Tibial artery (tissue), 4 donors: ENCODE data around the gene PKHD1.

Experiments used
- DNase-seq, 2 donors: peaks; one replicate each; pipeline ENCODE4 v3.0.0-alpha.2; 2019
- H3K27ac ChIP-seq, 2 donors: fragments of 200-600 bp; sonication (generic) in 1 of 2; 1 replicate in 1 of 2; 2 replicates in 1 of 2; pipeline ENCODE4 v1.5.1; 2018 to 2019; ENCODE audit warnings: mild to moderate bottlenecking in 1 of 2
- H3K27me3 ChIP-seq, 2 donors: fragments of 200-600 bp; sonication (generic) in 1 of 2; one replicate each; pipeline versions ENCODE4 v1.5.1 to v1.6.0; 2016 to 2019
- H3K36me3 ChIP-seq, 3 donors: fragments of 200-600 bp; sonication (generic) in 2 of 3; one replicate each; pipeline ENCODE4 v1.5.1; 2016 to 2019; ENCODE audit warnings: mild to moderate bottlenecking in 2 of 3
- H3K4me1 ChIP-seq, 4 donors: fragments of 200-600 bp; sonication (generic) in 2 of 4; 1 replicate in 3 of 4; 2 replicates in 1 of 4; pipeline ENCODE4 v1.5.1; 2016 to 2019
- H3K4me3 ChIP-seq, 2 donors: fragments of 200-600 bp; sonication (generic) in 1 of 2; 1 replicate in 1 of 2; 2 replicates in 1 of 2; pipeline ENCODE4 v1.5.1; 2018 to 2019; ENCODE audit warnings: mild to moderate bottlenecking in 2 of 2
- H3K9me3 ChIP-seq, 3 donors: fragments of 200-600 bp; sonication (generic) in 1 of 3; one replicate each; pipeline ENCODE4 v1.5.1; 2016 to 2019
- intact Hi-C: fragments of 100-400 bp; cut with DNase I; formaldehyde crosslinking; loops from one replicate; pipeline ENCODE4 v1.15.0; 2023; ENCODE audit warnings: low total_unique reads
- TF ChIP-seq, protein P1 (sequence below), 2 experiments: fragments of 200-600 bp in 1 of 2; fragments of 450-650 bp in 1 of 2; IDR thresholded peaks; one replicate each; pipeline ENCODE4 v1.5.1; 2017 to 2019; ENCODE audit warnings: antibody characterized with exemption in 2 of 2, mild to moderate bottlenecking in 1 of 2, moderate library complexity in 1 of 2

The PKHD1 gene

DNA sequence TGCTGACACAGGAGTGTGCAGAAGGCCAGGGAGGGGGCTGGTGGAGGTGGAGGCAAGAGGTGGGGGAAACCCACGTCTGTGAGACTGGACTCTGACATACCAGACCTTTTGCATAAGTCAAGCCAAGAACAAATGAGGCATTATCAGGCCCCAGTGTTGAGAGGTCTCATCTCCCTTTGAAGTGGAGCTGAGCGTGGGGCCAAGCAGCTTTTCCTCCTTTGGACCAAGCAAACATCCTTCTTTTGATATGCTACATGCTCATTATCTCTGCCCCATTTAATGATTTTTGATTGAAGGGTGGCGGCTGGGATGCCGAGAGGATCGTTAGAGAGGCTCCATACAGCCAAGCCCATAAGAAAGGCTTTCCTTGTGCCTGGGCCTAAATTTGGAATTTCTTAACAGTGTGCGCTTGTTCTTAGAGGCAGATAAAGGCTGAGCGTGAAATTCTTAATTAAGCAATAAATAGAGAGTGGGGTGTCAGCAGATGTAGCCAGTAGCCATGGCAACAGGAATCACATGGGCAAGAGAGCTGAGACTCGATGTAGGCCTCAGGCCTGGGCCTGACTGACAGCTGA lies 244.5 kb downstream of the PKHD1 start:
- Histone ChIP-seq H3K36me3 (no peaks in the 10 kb centered on the region), H3K27me3 (peaks cover 0 to 7% of the 10 kb centered on the region in 2 donors), H3K4me1 (no peaks in the 10 kb centered on the region), H3K4me3 (no peak overlapping the region), H3K27ac (no peak overlapping the region), H3K9me3 (no peaks in the 10 kb centered on the region)
- no peak for DNase-seq
- TF ChIP-seq, protein P1, sequence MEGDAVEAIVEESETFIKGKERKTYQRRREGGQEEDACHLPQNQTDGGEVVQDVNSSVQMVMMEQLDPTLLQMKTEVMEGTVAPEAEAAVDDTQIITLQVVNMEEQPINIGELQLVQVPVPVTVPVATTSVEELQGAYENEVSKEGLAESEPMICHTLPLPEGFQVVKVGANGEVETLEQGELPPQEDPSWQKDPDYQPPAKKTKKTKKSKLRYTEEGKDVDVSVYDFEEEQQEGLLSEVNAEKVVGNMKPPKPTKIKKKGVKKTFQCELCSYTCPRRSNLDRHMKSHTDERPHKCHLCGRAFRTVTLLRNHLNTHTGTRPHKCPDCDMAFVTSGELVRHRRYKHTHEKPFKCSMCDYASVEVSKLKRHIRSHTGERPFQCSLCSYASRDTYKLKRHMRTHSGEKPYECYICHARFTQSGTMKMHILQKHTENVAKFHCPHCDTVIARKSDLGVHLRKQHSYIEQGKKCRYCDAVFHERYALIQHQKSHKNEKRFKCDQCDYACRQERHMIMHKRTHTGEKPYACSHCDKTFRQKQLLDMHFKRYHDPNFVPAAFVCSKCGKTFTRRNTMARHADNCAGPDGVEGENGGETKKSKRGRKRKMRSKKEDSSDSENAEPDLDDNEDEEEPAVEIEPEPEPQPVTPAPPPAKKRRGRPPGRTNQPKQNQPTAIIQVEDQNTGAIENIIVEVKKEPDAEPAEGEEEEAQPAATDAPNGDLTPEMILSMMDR (IDR thresholded peaks at IDR 0.05) = no peak
- intact Hi-C loops = no loop called here

DNA sequence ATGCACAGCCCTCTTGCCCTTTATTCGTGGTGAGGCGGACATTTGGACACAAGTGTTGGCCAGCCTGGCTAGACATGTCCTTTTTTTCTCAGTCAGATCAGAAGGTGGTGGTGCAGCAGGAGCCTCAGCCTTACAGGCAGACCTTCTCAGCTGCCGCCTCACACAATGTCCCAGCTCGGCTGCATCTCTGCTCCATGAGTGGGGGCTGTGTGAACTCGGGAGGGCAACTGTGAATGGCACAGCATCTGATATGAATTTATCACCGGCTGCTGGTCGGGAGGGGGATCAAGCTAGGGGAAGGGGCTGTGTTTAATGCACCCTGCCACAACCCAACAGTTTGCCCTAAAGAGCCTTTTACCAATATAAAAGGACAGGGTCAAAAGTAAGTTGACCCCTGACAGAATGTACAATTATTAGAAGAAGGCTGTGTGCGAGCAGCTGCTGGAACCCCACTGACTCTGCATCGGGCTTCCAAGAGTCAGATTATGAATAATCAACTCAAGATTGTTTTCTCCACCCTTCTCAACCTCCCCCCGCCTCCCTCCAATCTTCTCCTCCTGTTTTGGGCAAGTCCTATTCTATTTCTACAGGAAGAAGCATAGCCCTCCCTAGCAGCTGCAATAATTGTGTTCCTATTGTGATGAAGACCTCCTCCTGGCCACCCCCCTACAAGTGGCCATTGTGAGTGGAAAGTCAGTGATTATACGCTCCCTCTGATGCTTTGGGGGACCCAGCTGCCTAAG lies 245.2 kb downstream of the PKHD1 start:
- Histone ChIP-seq H3K4me1 (no peaks in the 10 kb centered on the region), H3K9me3 (no peaks in the 10 kb centered on the region), H3K27me3 (peaks cover 0 to 7% of the 10 kb centered on the region in 2 donors), H3K27ac (no peak overlapping the region), H3K4me3 (no peak overlapping the region), H3K36me3 (no peaks in the 10 kb centered on the region)
- TF ChIP-seq, protein P1 (IDR thresholded peaks at IDR 0.05) = no peak
- intact Hi-C loops = no loop called here
- no peak for DNase-seq

DNA sequence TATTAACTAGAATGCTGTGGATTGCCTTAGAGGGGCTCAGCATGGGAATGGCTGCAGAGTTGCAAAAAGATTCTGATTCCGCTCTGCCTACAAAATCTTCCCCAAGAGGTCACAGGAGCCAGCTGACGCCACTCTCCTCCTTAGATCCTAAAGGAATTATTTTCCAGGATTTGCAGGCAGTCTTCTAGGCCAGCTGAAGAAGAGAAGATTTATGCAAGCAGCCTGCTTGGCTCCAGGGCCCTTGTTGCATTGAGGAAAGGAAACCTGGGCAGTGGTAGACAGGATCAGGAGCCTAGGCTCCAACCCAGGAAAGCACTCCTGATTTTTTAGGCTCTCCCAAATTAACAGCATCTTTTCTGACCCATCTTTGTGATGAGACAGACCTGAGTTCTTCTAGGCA lies 245.8 kb downstream of the PKHD1 start:
- Histone ChIP-seq H3K27me3 (peaks cover 0 to 7% of the 10 kb centered on the region in 2 donors), H3K27ac (no peak overlapping the region), H3K4me1 (no peaks in the 10 kb centered on the region), H3K9me3 (no peaks in the 10 kb centered on the region), H3K36me3 (no peaks in the 10 kb centered on the region), H3K4me3 (no peak overlapping the region)
- intact Hi-C loops = no loop called here
- TF ChIP-seq, protein P1 (IDR thresholded peaks at IDR 0.05) = no peak
- no peak for DNase-seq

DNA sequence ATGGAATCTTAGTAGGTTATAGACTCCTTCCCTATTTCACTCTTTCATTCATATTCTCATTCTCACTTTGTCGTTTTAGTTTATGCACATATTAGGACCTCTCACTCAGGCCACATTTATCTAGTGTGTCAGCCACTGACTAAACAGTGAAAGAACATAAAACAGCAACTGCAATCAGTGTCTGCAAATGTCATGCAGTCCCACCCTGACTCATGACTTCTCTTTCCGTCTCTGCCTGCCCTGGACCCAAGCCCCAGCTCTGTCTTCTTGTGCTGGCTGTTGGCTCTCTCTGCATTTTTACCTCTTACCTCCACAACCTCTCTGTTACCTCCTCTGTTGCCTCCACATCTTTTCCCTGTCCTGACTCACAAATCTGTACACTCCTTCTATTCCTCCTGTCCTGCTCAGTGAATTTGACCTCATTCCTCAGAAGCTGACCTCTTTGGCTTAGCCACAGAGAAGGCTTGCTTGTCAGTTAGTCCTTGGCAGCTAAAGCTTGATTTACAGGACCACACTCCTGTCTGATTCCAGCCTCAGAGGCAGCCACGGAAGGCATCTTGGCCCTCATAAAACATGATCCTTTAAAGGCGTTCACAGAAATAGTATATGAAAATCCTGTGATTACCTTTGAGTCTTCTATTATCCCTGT lies 247.6 kb downstream of the PKHD1 start:
- peaks cover 0 to 7% of the 10 kb centered on the region in 2 donors for H3K27me3 ChIP-seq
- no peaks in the 10 kb centered on the region for H3K9me3 ChIP-seq
- H3K4me3 ChIP-seq = no peak overlapping the region
- DNase-seq = no peak
- TF ChIP-seq, protein P1 (IDR thresholded peaks at IDR 0.05) = no peak
- intact Hi-C loops = no loop called here
- no peaks in the 10 kb centered on the region for H3K4me1 ChIP-seq
- no peak overlapping the region for H3K27ac ChIP-seq
- H3K36me3 ChIP-seq = no peaks in the 10 kb centered on the region

DNA sequence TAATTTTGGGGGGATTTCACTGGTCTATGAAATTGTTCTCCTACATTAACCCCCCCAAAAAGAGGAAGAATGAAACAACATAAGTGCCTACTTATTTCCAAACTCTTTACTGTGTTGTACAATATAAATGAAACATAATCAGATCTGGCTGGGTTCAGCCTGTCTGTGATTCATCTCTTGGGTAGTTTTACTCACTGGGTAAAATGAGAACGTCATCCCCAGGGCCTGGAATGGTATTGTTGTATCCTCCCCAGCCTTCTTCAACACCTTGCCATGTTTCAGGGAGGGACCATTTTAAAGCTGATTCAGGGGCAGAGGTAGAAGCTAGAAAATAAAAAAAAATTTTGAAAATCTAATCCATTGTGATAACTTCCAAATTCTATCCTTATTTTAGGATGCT lies 256.7 kb downstream of the PKHD1 start:
- Histone ChIP-seq H3K27me3 (no peaks in the 10 kb centered on the region), H3K4me1 (no peaks in the 10 kb centered on the region), H3K36me3 (no peaks in the 10 kb centered on the region), H3K4me3 (no peak overlapping the region), H3K27ac (no peak overlapping the region), H3K9me3 (no peaks in the 10 kb centered on the region)
- DNase-seq = no peak
- TF ChIP-seq, protein P1 (IDR thresholded peaks at IDR 0.05) = no peak
- intact Hi-C loops = no loop called here
